ENCODE data around the gene IRX4. TPM values are rescaled to one million over a fixed set of nuclear protein-coding genes. Genes with fewer than 3 reads are reported as not detected.

The IRX4 gene
- total RNA-seq, 2 donors from 2014 or later: not detected

GRCh38 chr5:1860949-1861348 is 21.8 kb downstream of the IRX4 start:
- no peak for DNase-seq
- 56 to 60% methylated on average over 4 to 7 of the region's 7 CpGs for WGBS, 2 donors
- H3K27ac ChIP-seq: no peak overlapping the region

GRCh38 chr5:1860021-1860610 is 22.6 kb downstream of the IRX4 start:
- H3K27me3 ChIP-seq: no peaks in the 10 kb centered on the region
- H3K27ac ChIP-seq: no peak overlapping the region
- H3K4me3 ChIP-seq: no peak overlapping the region
- no peaks in the 10 kb centered on the region for H3K36me3 ChIP-seq (replicated peaks in 1 of 2; ENCODE audit: insufficient read depth in 1 of 2, low read depth in 2 of 2)
- ATAC-seq: no peak
- intact Hi-C loops (cut with DNase I): no loop called here
- no peaks in the 10 kb centered on the region for H3K9me3 ChIP-seq
- TF ChIP-seq CTCF (IDR thresholded peaks at IDR 0.05) (no peak), POLR2A (IDR thresholded peaks at IDR 0.05) (no peak)
- H3K4me1 ChIP-seq: no peaks in the 10 kb centered on the region
- 67 to 71% methylated on average over 6 to 17 of the region's 22 CpGs for WGBS, 2 donors
- no peak for DNase-seq

More at GRCh38 chr5:1860949-1861348, 21.8 kb downstream of the IRX4 start:
- no peak for TF ChIP-seq POLR2A (IDR thresholded peaks at IDR 0.05)
- TF ChIP-seq CTCF (IDR thresholded peaks at IDR 0.05): no peak
- H3K36me3 ChIP-seq (replicated peaks in 1 of 2; ENCODE audit: insufficient read depth in 1 of 2, low read depth in 2 of 2): no peaks in the 10 kb centered on the region
- no peaks in the 10 kb centered on the region for H3K9me3 ChIP-seq
- intact Hi-C loops (cut with DNase I): no loop called here
- no peaks in the 10 kb centered on the region for H3K27me3 ChIP-seq
- no peaks in the 10 kb centered on the region for H3K4me1 ChIP-seq
- no peak overlapping the region for H3K4me3 ChIP-seq
- ATAC-seq: no peak

GRCh38 chr5:1859099-1859498 is 23.6 kb downstream of the IRX4 start:
- intact Hi-C loops (cut with DNase I): no loop called here
- H3K9me3 ChIP-seq: no peaks in the 10 kb centered on the region
- no peaks in the 10 kb centered on the region for H3K4me1 ChIP-seq
- H3K27me3 ChIP-seq: no peaks in the 10 kb centered on the region
- WGBS, 2 donors: 68 to 76% methylated on average over 10 of the region's 10 CpGs
- TF ChIP-seq CTCF (IDR thresholded peaks at IDR 0.05) (no peak), POLR2A (IDR thresholded peaks at IDR 0.05) (no peak)
- H3K4me3 ChIP-seq: no peak overlapping the region
- no peaks in the 10 kb centered on the region for H3K36me3 ChIP-seq (replicated peaks in 1 of 2; ENCODE audit: insufficient read depth in 1 of 2, low read depth in 2 of 2)
- no peak for DNase-seq
- H3K27ac ChIP-seq: no peak overlapping the region
- no peak for ATAC-seq

GRCh38 chr5:1858436-1858835 is 24.3 kb downstream of the IRX4 start:
- no peaks in the 10 kb centered on the region for H3K27me3 ChIP-seq
- DNase-seq: no peak
- TF ChIP-seq POLR2A (IDR thresholded peaks at IDR 0.05): no peak
- no peak for TF ChIP-seq CTCF (IDR thresholded peaks at IDR 0.05)

GRCh38 chr5:1857256-1857600 is 25.5 kb downstream of the IRX4 start:
- Histone ChIP-seq H3K36me3 (replicated peaks in 1 of 2; ENCODE audit: insufficient read depth in 1 of 2, low read depth in 2 of 2) (no peaks in the 10 kb centered on the region), H3K4me3 (no peak overlapping the region), H3K9me3 (no peaks in the 10 kb centered on the region), H3K27ac (no peak overlapping the region), H3K27me3 (no peaks in the 10 kb centered on the region), H3K4me1 (no peaks in the 10 kb centered on the region)
- ATAC-seq (no peak), DNase-seq (no peak)
- TF ChIP-seq CTCF (IDR thresholded peaks at IDR 0.05) (no peak), POLR2A (IDR thresholded peaks at IDR 0.05) (no peak)
- intact Hi-C loops (cut with DNase I): no loop called here
- 68 to 96% methylated on average over 3 to 31 of the region's 32 CpGs for WGBS, 2 donors

More at GRCh38 chr5:1858436-1858835, 24.3 kb downstream of the IRX4 start:
- Histone ChIP-seq H3K4me3 (no peak overlapping the region), H3K36me3 (replicated peaks in 1 of 2; ENCODE audit: insufficient read depth in 1 of 2, low read depth in 2 of 2) (no peaks in the 10 kb centered on the region), H3K4me1 (no peaks in the 10 kb centered on the region), H3K27ac (no peak overlapping the region), H3K9me3 (no peaks in the 10 kb centered on the region)
- intact Hi-C loops (cut with DNase I): no loop called here
- WGBS, 2 donors: 80 to 93% methylated on average over 11 to 16 of the region's 16 CpGs
- no peak for ATAC-seq
